ENCODE data around the gene TMEM144. TPM values are rescaled to one million over a fixed set of nuclear protein-coding genes. Genes with fewer than 3 reads are reported as not detected.

Gene TMEM144
- total RNA-seq: 10 to 100 TPM in 2 of 4 donors, 1 to 10 TPM in 2; 3.4 to 12.8 (median 9.5) TPM

DNA sequence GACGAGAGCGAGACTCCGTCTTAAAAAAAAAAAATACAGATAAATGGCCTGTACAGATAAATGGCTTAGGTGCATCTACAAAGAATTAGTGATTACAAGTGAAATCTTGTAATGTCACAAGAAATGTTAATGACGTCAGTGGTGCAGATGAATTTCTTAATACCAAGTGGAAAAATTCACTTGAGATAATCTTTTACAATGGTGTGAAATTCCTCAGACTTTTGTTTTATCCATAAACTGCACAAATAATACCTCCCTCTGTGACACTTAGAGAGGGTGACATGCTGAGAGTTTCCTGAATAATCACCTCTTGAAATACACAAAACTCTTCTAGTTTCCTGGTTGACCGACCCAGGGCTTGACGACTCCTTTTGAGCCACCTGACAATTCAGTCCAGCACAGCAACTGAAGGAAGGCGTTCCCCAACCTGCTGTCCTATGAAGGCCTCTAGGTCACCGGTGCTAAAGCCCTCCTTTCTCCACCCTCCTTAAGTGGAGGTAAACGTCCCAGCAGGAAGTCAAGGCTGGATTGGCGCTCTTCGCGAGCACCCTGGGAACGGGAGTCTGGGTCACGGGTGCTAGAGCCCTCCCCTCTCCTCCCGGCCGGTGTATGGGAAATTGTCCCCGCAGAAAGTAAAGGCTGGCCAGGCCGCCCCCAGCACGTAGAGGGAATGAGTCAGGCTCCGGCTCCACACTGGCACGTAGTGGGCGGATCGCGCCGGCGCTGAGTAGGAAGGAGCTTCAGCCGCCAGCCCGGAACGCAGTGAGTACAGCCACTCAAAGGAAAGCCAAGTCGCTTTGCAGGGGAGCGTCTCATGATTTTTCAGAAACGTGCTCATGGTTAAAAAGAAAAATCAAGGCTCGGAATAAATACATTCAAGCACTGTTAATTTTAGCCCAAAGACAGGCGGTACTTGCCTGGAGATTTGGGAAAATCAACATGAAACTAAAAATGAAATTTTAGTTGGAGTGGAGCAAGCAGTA, at the start of gene TMEM144:
TMEM144 (plus strand) TSS at position 662 of the 983 bp plus-strand sequence. CDS start 2,182 bp downstream, outside the sequence.
- no peaks in the 10 kb centered on the region for H3K36me3 ChIP-seq
- H3K4me1 ChIP-seq: peaks cover 0 to 23% (median 6%) of the 10 kb centered on the region in 3 donors
- WGBS, 2 donors: 15 to 30% methylated on average over 10 to 24 of the region's 34 CpGs
- no peaks in the 10 kb centered on the region for H3K9me3 ChIP-seq
- intact Hi-C loops (cut with DNase I): no loop called here
- H3K4me3 ChIP-seq: peak within 1 kb of the TSS; percentile 36 to 65 (median 46)
- peak; percentile 5 for DNase-seq
- H3K27ac ChIP-seq: peak within 1 kb of the TSS; percentile 87 to 95 (median 90)
- no peaks in the 10 kb centered on the region for H3K27me3 ChIP-seq
- TF ChIP-seq, protein P1, sequence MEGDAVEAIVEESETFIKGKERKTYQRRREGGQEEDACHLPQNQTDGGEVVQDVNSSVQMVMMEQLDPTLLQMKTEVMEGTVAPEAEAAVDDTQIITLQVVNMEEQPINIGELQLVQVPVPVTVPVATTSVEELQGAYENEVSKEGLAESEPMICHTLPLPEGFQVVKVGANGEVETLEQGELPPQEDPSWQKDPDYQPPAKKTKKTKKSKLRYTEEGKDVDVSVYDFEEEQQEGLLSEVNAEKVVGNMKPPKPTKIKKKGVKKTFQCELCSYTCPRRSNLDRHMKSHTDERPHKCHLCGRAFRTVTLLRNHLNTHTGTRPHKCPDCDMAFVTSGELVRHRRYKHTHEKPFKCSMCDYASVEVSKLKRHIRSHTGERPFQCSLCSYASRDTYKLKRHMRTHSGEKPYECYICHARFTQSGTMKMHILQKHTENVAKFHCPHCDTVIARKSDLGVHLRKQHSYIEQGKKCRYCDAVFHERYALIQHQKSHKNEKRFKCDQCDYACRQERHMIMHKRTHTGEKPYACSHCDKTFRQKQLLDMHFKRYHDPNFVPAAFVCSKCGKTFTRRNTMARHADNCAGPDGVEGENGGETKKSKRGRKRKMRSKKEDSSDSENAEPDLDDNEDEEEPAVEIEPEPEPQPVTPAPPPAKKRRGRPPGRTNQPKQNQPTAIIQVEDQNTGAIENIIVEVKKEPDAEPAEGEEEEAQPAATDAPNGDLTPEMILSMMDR (IDR thresholded peaks at IDR 0.05): peak in 1 of 6 experiments; percentile 3
- peak in 2 of 4 donors; percentile 36 to 60 for TF ChIP-seq POLR2A (IDR thresholded peaks at IDR 0.05)

DNA sequence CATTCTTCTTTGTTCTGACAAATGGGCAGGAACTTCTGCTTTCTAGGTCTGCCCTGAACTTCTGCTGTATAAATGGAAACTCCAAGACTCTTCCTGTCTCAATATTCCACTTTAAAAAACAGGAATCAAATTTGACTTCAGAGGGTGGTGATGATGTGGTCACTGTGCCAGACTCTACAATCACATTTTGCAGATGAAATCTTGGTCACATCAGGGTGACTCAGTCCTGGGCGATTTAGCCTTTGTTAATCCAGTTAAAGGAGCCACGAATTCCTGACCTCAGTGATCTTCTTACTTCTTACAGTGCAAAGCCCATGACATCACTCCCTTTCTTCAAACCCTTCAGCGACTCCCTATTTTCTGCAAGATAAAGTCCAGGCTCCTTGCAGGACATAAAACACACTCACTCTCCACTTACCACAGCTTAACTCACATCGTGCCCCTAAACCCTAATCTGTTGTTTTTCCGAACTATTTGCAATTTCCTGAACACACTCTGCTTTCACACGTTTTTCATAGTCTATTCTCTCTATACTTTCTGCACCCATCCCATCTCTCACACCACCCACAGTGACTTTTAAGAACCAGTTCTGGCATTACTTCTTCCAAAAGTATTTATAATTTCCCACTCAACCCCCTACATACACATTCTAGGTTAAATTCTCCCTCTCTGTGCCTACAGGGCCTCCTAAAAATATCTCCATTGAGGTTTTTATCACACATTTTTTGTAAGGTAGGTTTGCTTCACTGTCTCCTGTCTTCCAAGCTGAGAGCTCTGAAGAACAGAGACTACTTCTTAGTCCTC, 48.5 kb upstream of the TMEM144 start:
- peaks cover 0 to 4% (median 0%) of the 10 kb centered on the region in 4 donors for H3K27me3 ChIP-seq
- no peak for TF ChIP-seq POLR2A (IDR thresholded peaks at IDR 0.05)
- TF ChIP-seq, protein P1 (IDR thresholded peaks at IDR 0.05): no peak
- H3K9me3 ChIP-seq: no peaks in the 10 kb centered on the region
- H3K36me3 ChIP-seq: no peaks in the 10 kb centered on the region
- H3K4me3 ChIP-seq: no peak overlapping the region
- DNase-seq: no peak
- H3K27ac ChIP-seq: peak overlapping the region in 3 of 4 donors; percentile 34 to 53 (median 38)
- intact Hi-C loops (cut with DNase I): no loop called here
- peaks cover 0 to 24% (median 8%) of the 10 kb centered on the region in 3 donors for H3K4me1 ChIP-seq
- WGBS, 2 donors: 41 to 50% methylated on average over 6 of the region's 6 CpGs

DNA sequence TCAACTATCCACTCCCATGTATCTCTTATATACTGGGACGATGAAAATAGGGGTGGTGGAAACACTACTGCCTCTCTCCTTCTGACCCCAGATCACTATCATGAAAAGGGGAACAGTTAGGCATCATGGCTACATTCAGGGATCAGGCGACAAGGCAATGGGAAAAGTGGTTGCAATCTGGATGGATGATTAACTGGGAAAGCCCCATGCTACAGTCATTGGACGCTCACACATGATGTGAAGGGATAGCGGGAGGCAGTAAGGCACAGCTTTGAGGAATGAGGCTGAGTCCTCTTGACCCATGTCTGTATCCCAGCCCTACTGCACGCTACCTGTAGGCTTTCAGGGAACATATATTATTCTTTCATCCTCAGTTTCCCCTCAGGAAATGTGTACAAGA, 47.7 kb upstream of the TMEM144 start:
- peaks cover 0 to 4% (median 0%) of the 10 kb centered on the region in 4 donors for H3K27me3 ChIP-seq
- TF ChIP-seq, protein P1 (IDR thresholded peaks at IDR 0.05): no peak
- TF ChIP-seq POLR2A (IDR thresholded peaks at IDR 0.05): no peak
- no peaks in the 10 kb centered on the region for H3K9me3 ChIP-seq
- DNase-seq: no peak
- peak overlapping the region in 2 of 4 donors; percentile 34 to 53 for H3K27ac ChIP-seq
- H3K4me3 ChIP-seq: no peak overlapping the region
- H3K36me3 ChIP-seq: no peaks in the 10 kb centered on the region
- intact Hi-C loops (cut with DNase I): no loop called here
- H3K4me1 ChIP-seq: peaks cover 0 to 24% (median 8%) of the 10 kb centered on the region in 3 donors
- WGBS, 2 donors: 83 to 94% methylated on average over 5 of the region's 5 CpGs

DNA sequence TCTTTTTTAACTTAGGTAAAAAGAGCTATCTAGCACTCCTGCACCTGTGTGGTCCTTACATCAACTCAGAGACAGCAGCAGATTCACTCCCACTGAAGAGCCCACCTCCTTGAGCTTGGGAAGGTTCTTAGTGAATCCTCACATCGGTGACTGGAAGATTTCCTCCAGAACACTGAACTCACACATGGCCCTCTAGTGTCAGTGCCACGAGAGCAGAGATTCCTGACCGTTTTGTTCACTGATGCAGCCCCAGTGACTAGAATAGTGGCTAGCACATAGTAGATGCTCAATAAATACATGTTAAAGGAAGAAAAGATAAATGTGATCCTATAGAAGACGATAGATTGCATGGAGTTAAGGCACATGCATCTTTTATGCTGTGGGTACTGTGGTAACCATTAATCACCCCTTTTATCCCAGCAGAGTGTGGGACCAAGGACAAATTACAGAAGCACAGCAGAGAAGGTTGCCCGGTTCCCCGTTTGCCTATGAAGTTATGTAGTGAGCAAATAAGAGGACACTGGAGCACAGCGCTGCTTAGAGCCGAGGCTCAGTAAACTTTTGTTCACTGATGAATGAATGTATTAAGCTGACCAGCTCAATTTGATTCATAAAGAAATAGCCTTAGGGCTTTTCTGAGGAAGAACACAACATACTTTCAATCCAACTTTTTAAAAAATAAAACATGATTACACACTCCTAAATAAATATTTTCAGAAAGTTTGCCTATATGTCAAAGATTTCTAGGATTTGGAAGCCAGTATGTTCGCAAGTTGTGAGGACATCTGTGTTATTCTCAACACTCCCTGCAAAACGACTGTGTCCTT, 46.1 kb upstream of the TMEM144 start:
- no peak for DNase-seq
- H3K4me1 ChIP-seq: peaks cover 0 to 20% (median 2%) of the 10 kb centered on the region in 3 donors
- peak overlapping the region in 2 of 4 donors; percentile 12 to 15 for H3K27ac ChIP-seq
- H3K27me3 ChIP-seq: peaks cover 0 to 4% (median 0%) of the 10 kb centered on the region in 4 donors
- TF ChIP-seq, protein P1 (IDR thresholded peaks at IDR 0.05): no peak
- no peak for TF ChIP-seq POLR2A (IDR thresholded peaks at IDR 0.05)
- 31 to 53% methylated on average over 9 to 10 of the region's 10 CpGs for WGBS, 2 donors
- no peaks in the 10 kb centered on the region for H3K9me3 ChIP-seq
- intact Hi-C loops (cut with DNase I): no loop called here
- H3K36me3 ChIP-seq: no peaks in the 10 kb centered on the region
- peak overlapping the region in 1 of 4 donors; percentile 43 for H3K4me3 ChIP-seq
